HCT116 (cell line): ENCODE data around the gene ZNF560.

Experiments
- CEBPB ChIP-seq: IDR thresholded peaks from 2 replicates; pipeline ENCODE4 v1.6.1; 2012; ENCODE audit warnings: low read depth
- CTCF ChIP-seq, 3 experiments: fragments of 200-600 bp in 1 of 3; sonication (generic) in 1 of 3; IDR thresholded peaks in 2 of 3; conservative IDR thresholded peaks in 1 of 3; 2 replicates each; pipeline ENCODE4 v1.5.1; 2012 to 2017; ENCODE audit warnings: low read depth in 2 of 3, low read length in 2 of 3, antibody characterized with exemption in 1 of 3, borderline replicate concordance in 1 of 3, control low read depth in 1 of 3, mild to moderate bottlenecking in 1 of 3, mixed read lengths in 1 of 3, mixed run types in 1 of 3, moderate library complexity in 1 of 3; ENCODE audit not compliant: insufficient read depth in 1 of 3
- EZH2 ChIP-seq: fragments of 200-600 bp; sonication (generic); IDR thresholded peaks from 2 replicates; pipeline ENCODE4 v1.6.1; 2017; ENCODE audit warnings: antibody characterized with exemption, mixed run types
- EZH2phosphoT487 ChIP-seq: fragments of 200-600 bp; IDR thresholded peaks from 2 replicates; pipeline ENCODE4 v1.6.1; 2018; ENCODE audit warnings: antibody characterized with exemption, borderline replicate concordance
- POLR2A ChIP-seq: IDR thresholded peaks from 2 replicates; pipeline ENCODE4 v1.7.0; 2011; ENCODE audit warnings: borderline replicate concordance; ENCODE audit not compliant: insufficient read depth, insufficient read length; ENCODE audit errors: extremely low read depth
- POLR2AphosphoS5 ChIP-seq: IDR thresholded peaks from 2 replicates; pipeline ENCODE4 v1.6.1; 2011; ENCODE audit warnings: mild to moderate bottlenecking, low read depth, low read length, moderate library complexity
- SIN3A ChIP-seq: IDR thresholded peaks from 2 replicates; pipeline ENCODE4 v1.6.1; 2012; ENCODE audit warnings: low read depth
- SP1 ChIP-seq: IDR thresholded peaks from 2 replicates; pipeline ENCODE4 v1.6.1; 2012; ENCODE audit warnings: low read depth
- ZNF274 ChIP-seq: fragments of 200-500 bp; sonication (Bioruptor generic); IDR thresholded peaks from 2 replicates; pipeline ENCODE4 v1.6.1; 2014; ENCODE audit warnings: mild to moderate bottlenecking, low read depth, low read length, inconsistent platforms

- TF ChIP-seq EZH2phosphoT487 (no peak), EZH2 (no peak), CTCF (IDR thresholded peaks at IDR 0.05 in 2 of 3, conservative IDR thresholded peaks at IDR 0.05 in 1 of 3; ENCODE audit: borderline replicate concordance in 1 of 3, insufficient read depth in 1 of 3, low read depth in 2 of 3, low read length in 2 of 3) (no peak), POLR2AphosphoS5 (no peak), POLR2A (no peak), CEBPB (no peak), SIN3A (no peak), SP1 (no peak), ZNF274 (no peak)
Measured at GRCh38 chr19:9547870-9548269, 49.5 kb upstream of the ZNF560 start.
